Stomach (tissue), 9 donors: ENCODE data around the gene GP5. TPM values are rescaled to one million over a fixed set of nuclear protein-coding genes. Genes with fewer than 3 reads are reported as not detected.
A peak's percentile ranks its signal among the peaks of the same experiment; 100 is the strongest.

Experiments used
- DNase-seq, 2 donors: peaks; one replicate each; pipeline versions ENCODE4 v3.0.0 to v3.0.0-alpha.2; 2013 to 2019
- H3K27ac ChIP-seq, 5 donors: fragments of 200-600 bp in 4 of 5; sonication (generic) in 4 of 5; one replicate each; pipeline ENCODE4 v1.5.1; 2013 to 2019; ENCODE audit warnings: mild to moderate bottlenecking in 1 of 5, moderate library complexity in 1 of 5
- H3K27me3 ChIP-seq, 3 donors: fragments of 200-600 bp; sonication (generic); one replicate each; pipeline ENCODE4 v1.5.1; 2017 to 2019; ENCODE audit warnings: mixed run types in 1 of 3
- H3K36me3 ChIP-seq, 4 donors: fragments of 200-600 bp; sonication (generic); 1 replicate in 3 of 4; 2 replicates in 1 of 4; pipeline ENCODE4 v1.5.1; 2016 to 2019
- H3K4me1 ChIP-seq, 4 donors: fragments of 200-600 bp; sonication (generic); one replicate each; pipeline ENCODE4 v1.5.1; 2016 to 2019
- H3K4me3 ChIP-seq, 4 donors: fragments of 200-600 bp; sonication (generic) in 3 of 4; one replicate each; pipeline ENCODE4 v1.5.1; 2016 to 2019; ENCODE audit warnings: mild to moderate bottlenecking in 1 of 4
- H3K9me3 ChIP-seq, 4 donors: fragments of 200-600 bp; sonication (generic); one replicate each; pipeline ENCODE4 v1.5.1; 2016 to 2019
- CTCF ChIP-seq, 7 experiments: fragments of 450-650 bp in 4 of 7; fragments of 200-600 bp in 3 of 7; sonication (generic) in 3 of 7; IDR thresholded peaks; one replicate each; pipeline ENCODE4 v1.5.1; 2016 to 2019; ENCODE audit warnings: antibody characterized with exemption in 7 of 7, control low read depth in 2 of 7, mild to moderate bottlenecking in 1 of 7
- EP300 ChIP-seq: sonication (generic); formaldehyde crosslinking; IDR thresholded peaks from one replicate; pipeline ENCODE4 v1.6.1; 2017; ENCODE audit warnings: antibody characterized with exemption
- POLR2A ChIP-seq, 4 donors: fragments of 450-650 bp; IDR thresholded peaks; one replicate each; pipeline ENCODE4 v1.6.1; 2016; ENCODE audit warnings: antibody characterized with exemption in 4 of 4, control low read depth in 2 of 4, mild to moderate bottlenecking in 1 of 4, moderate library complexity in 1 of 4
- POLR2AphosphoS5 ChIP-seq, 3 donors: sonication (generic); formaldehyde crosslinking; IDR thresholded peaks; one replicate each; pipeline ENCODE4 v1.6.1; 2016; ENCODE audit warnings: antibody characterized with exemption in 3 of 3
- WGBS, 5 donors: extraction: QIAGEN DNeasy Blood & Tissue Kit in 3 of 5; methylation state at CpG; one replicate each; pipeline versions ENCODE4 v1.1.5 to v1.1.7; 2013 to 2018; 5-methylcytosine and 5-hydroxymethylcytosine counted together
- intact Hi-C: fragments of 100-400 bp; cut with DNase I; formaldehyde crosslinking; loops from one replicate; pipeline ENCODE4 v1.15.1; 2023; ENCODE audit warnings: low total_unique reads
- polyA plus RNA-seq, 3 donors: library from polyadenylated mRNA; stranded (reverse); fragments of 200-250 nt; gene quantifications; one replicate each; pipeline ENCODE4 v1.2.3, GENCODE V29; 2013
- total RNA-seq, 5 donors: library from RNA; depleted of rRNA; stranded (reverse); fragments of >200 nt; gene quantifications; one replicate each; pipeline versions ENCODE4 v1.1.0 to v1.2.3, GENCODE V29; 2014 to 2016
- donor health status: healthy with polysubstance abuse.
- donor health status: Bipolar disorder and iron deficiency.
- donor health status: healthy.

The GP5 gene
- total and polyA plus RNA-seq, 8 donors, result 0.18 TPM; not detected in 7

GRCh38 chr3:194369522-194370279 is 29.4 kb downstream of the GP5 start, which contains the start of gene LRRC15:
LRRC15 (minus strand) TSS chr3:194369743; CDS start chr3:194361043, 8,700 bp downstream.
- H3K9me3 ChIP-seq, result no peaks in the 10 kb centered on the region
- peak; percentile 28 to 48 for DNase-seq
- H3K27me3 ChIP-seq, result peaks cover 0 to 33% (median 8%) of the 10 kb centered on the region in 3 donors
- intact Hi-C loops, result no loop called here
- H3K4me1 ChIP-seq, result peaks cover 0 to 20% (median 7%) of the 10 kb centered on the region in 4 donors
- no peaks in the 10 kb centered on the region for H3K36me3 ChIP-seq
- H3K27ac ChIP-seq, result no peak within 1 kb of the TSS
- H3K4me3 ChIP-seq, result no peak within 1 kb of the TSS
- TF ChIP-seq EP300, result no peak
- TF ChIP-seq POLR2A (IDR thresholded peaks at IDR 0.05), result no peak
- no peak for TF ChIP-seq POLR2AphosphoS5 (IDR thresholded peaks at IDR 0.05)
- no peak for TF ChIP-seq CTCF (IDR thresholded peaks at IDR 0.05)
- 10 to 24% (median 12%) methylated on average over 18 to 21 of the region's 21 CpGs for WGBS, 5 donors

- H3K27ac ChIP-seq, result no peak overlapping the region
- H3K4me3 ChIP-seq, result no peak overlapping the region
- H3K9me3 ChIP-seq, result no peaks in the 10 kb centered on the region
- H3K4me1 ChIP-seq, result peaks cover 0 to 26% (median 12%) of the 10 kb centered on the region in 4 donors
- H3K36me3 ChIP-seq, result no peaks in the 10 kb centered on the region
- TF ChIP-seq POLR2A (IDR thresholded peaks at IDR 0.05), result no peak
- TF ChIP-seq EP300, result no peak
- no peak for DNase-seq
- peaks cover 0 to 33% (median 8%) of the 10 kb centered on the region in 3 donors for H3K27me3 ChIP-seq
- WGBS, 5 donors, result 69 to 88% (median 80%) methylated on average over 6 of the region's 6 CpGs
- intact Hi-C loops, result no loop called here
Measured at GRCh38 chr3:194368918-194369317, 30.1 kb downstream of the GP5 start.

- intact Hi-C loops, result no loop called here
- TF ChIP-seq EP300 (no peak), POLR2A (IDR thresholded peaks at IDR 0.05) (no peak), CTCF (IDR thresholded peaks at IDR 0.05) (no peak), POLR2AphosphoS5 (IDR thresholded peaks at IDR 0.05) (no peak)
- DNase-seq, result peak in 1 of 2 donors; percentile 30
- WGBS, 5 donors, result 64 to 73% (median 67%) methylated on average over 17 to 18 of the region's 18 CpGs
- Histone ChIP-seq H3K4me3 (no peak overlapping the region), H3K27ac (no peak overlapping the region), H3K36me3 (no peaks in the 10 kb centered on the region), H3K9me3 (no peaks in the 10 kb centered on the region), H3K27me3 (peaks cover 0 to 33% (median 8%) of the 10 kb centered on the region in 3 donors), H3K4me1 (peaks cover 0 to 26% (median 12%) of the 10 kb centered on the region in 4 donors)
Measured at GRCh38 chr3:194367992-194368841, 30.8 kb downstream of the GP5 start.

- peaks cover 0 to 26% (median 12%) of the 10 kb centered on the region in 4 donors for H3K4me1 ChIP-seq
- no peak overlapping the region for H3K27ac ChIP-seq
- no peak overlapping the region for H3K4me3 ChIP-seq
- no peaks in the 10 kb centered on the region for H3K36me3 ChIP-seq
- 75 to 86% (median 78%) methylated on average over 7 to 12 of the region's 12 CpGs for WGBS, 5 donors
- H3K9me3 ChIP-seq, result no peaks in the 10 kb centered on the region
- intact Hi-C loops, result no loop called here
- H3K27me3 ChIP-seq, result peaks cover 0 to 32% (median 8%) of the 10 kb centered on the region in 3 donors
- no peak for DNase-seq
- TF ChIP-seq POLR2A (IDR thresholded peaks at IDR 0.05), result no peak
- no peak for TF ChIP-seq CTCF (IDR thresholded peaks at IDR 0.05)
- no peak for TF ChIP-seq EP300
- TF ChIP-seq POLR2AphosphoS5 (IDR thresholded peaks at IDR 0.05), result no peak
Measured at GRCh38 chr3:194365978-194366490, 33.0 kb downstream of the GP5 start.
